K562 (cell line): ENCODE data around the gene PIP5K1B. TPM values are rescaled to one million over a fixed set of nuclear protein-coding genes. Genes with fewer than 3 reads are reported as not detected.

Experiments
- ATAC-seq: fragments of 200-7000 bp; cut with Tn5 transposase; 3 replicates; pipeline ENCODE4 v1.9.1; 2020; ENCODE audit warnings: moderate library complexity
- BruUV-seq: library from RNA; stranded (reverse); fragments of 400-500 nt; replicated peaks from 2 replicates; lab custom pipeline; 2021; lab: Mats Ljungman, UMichigan
- CTCF ChIA-PET: fragments of 300-600 bp; formaldehyde crosslinking; extraction: SDS; loops from one replicate; lab custom pipeline; 2021; ENCODE audit warnings: low intra/inter-chr PET ratio; lab: Yijun Ruan, JAX
- POLR2A ChIA-PET: fragments of 300-600, 350-650 bp; sonication (Branson Sonifier 250); formaldehyde crosslinking; extraction: SDS; loops from one replicate; lab custom pipeline; 2021; ENCODE audit warnings: antibody characterized with exemption, inconsistent platforms; lab: Yijun Ruan, JAX
- DNase-seq, 4 experiments: peaks; one replicate each; pipeline versions ENCODE4 v3.0.0 to v3.0.0-alpha.2; 2011 to 2018; ENCODE audit warnings: low spot score in 3 of 4, mixed read lengths in 3 of 4; ENCODE audit errors: extremely low read depth in 1 of 4
- FAIRE-seq: peaks from 2 replicates; lab custom pipeline; 2011; peaks lifted over from hg19 to GRCh38; lab: Jason Lieb, UNC
- H2AFZ ChIP-seq: 2 replicates; pipeline ENCODE4 v1.6.0; 2011; ENCODE audit warnings: low read depth, low read length, control low read depth, inconsistent platforms
- H3K27ac ChIP-seq: fragments of 200-600 bp; 3 replicates; pipeline ENCODE4 v1.8.0; 2011; ENCODE audit warnings: low read depth, mild to moderate bottlenecking, control low read depth, inconsistent platforms, low read length, moderate library complexity, mixed read lengths; ENCODE audit errors: extremely low read depth
- H3K27me3 ChIP-seq, 2 experiments: fragments of 300-600 bp in 1 of 2; 2 replicates in 1 of 2; 3 replicates in 1 of 2; pipeline versions ENCODE4 v1.6.0 to v1.8.0; 2011; ENCODE audit warnings: inconsistent platforms in 2 of 2, low read length in 2 of 2, mild to moderate bottlenecking in 1 of 2, mixed read lengths in 1 of 2, moderate library complexity in 1 of 2; ENCODE audit not compliant: control insufficient read depth in 2 of 2, insufficient read depth in 2 of 2
- H3K36me3 ChIP-seq: fragments of 300-600 bp; 3 replicates; pipeline ENCODE4 v1.8.0; 2011; ENCODE audit warnings: mild to moderate bottlenecking, low read length, inconsistent platforms; ENCODE audit not compliant: control insufficient read depth, insufficient read depth
- H3K4me1 ChIP-seq, 2 experiments: fragments of 200-600 bp in 1 of 2; replicated peaks in 1 of 2; 2 replicates in 1 of 2; 3 replicates in 1 of 2; pipeline versions ENCODE4 v1.5.1 to v1.8.0; 2011; ENCODE audit warnings: inconsistent platforms in 2 of 2, low read length in 2 of 2, mild to moderate bottlenecking in 1 of 2, mixed read lengths in 1 of 2, moderate library complexity in 1 of 2; ENCODE audit not compliant: control insufficient read depth in 2 of 2, insufficient read depth in 2 of 2
- H3K4me2 ChIP-seq: 2 replicates; pipeline ENCODE4 v1.6.1; 2011; ENCODE audit warnings: low read length, control low read depth, inconsistent platforms, mixed read lengths; ENCODE audit not compliant: insufficient read depth
- H3K4me3 ChIP-seq: fragments of 200-600 bp; sonication (generic), shearing (Covaris generic); 2 replicates; pipeline ENCODE4 v1.5.1; 2016; ENCODE audit warnings: control low read depth, inconsistent platforms
- H3K79me2 ChIP-seq: fragments of 200-600 bp; 3 replicates; pipeline ENCODE4 v1.8.0; 2011; ENCODE audit warnings: low read length, inconsistent platforms; ENCODE audit not compliant: control insufficient read depth, insufficient read depth
- H3K9ac ChIP-seq, 2 experiments: 2 replicates each; pipeline versions ENCODE4 v1.6.0 to v1.6.1; 2011; ENCODE audit warnings: low read depth in 2 of 2, low read length in 2 of 2, control low read depth in 1 of 2, inconsistent platforms in 1 of 2, mild to moderate bottlenecking in 1 of 2, mixed read lengths in 1 of 2; ENCODE audit not compliant: insufficient read depth in 1 of 2
- H3K9me1 ChIP-seq: one replicate; pipeline ENCODE4 v1.6.0; 2011; ENCODE audit warnings: inconsistent platforms, mild to moderate bottlenecking, low read length, moderate library complexity; ENCODE audit not compliant: control insufficient read depth, insufficient read depth
- H3K9me3 ChIP-seq: replicated peaks from 2 replicates; pipeline ENCODE4 v1.5.1; 2011; ENCODE audit warnings: low read depth, low read length, inconsistent platforms; ENCODE audit not compliant: control insufficient read depth, insufficient read depth
- H4K20me1 ChIP-seq: replicated peaks from 2 replicates; pipeline ENCODE4 v1.6.1; 2011; ENCODE audit warnings: low read length, inconsistent platforms, mixed read lengths; ENCODE audit not compliant: control insufficient read depth, insufficient read depth
- HES1 ChIP-seq: fragments of 450-650 bp; IDR thresholded peaks from 2 replicates; pipeline ENCODE4 v1.6.1; 2016; ENCODE audit warnings: low read depth, mild to moderate bottlenecking, moderate library complexity
- HINFP ChIP-seq: fragments of 450-650 bp; conservative IDR thresholded peaks from 2 replicates; pipeline ENCODE4 v1.6.1; 2016; ENCODE audit warnings: missing genetic modification characterization, low read depth, mild to moderate bottlenecking, control low read depth, missing compliant biosample characterization
- MCM7 ChIP-seq, 2 experiments: fragments of 450-650 bp; IDR thresholded peaks; 2 replicates each; pipeline ENCODE4 v1.6.1; 2016 to 2018
- MIER1 ChIP-seq: fragments of 450-650 bp; IDR thresholded peaks from 2 replicates; pipeline ENCODE4 v1.6.1; 2016; ENCODE audit warnings: antibody characterized with exemption, mild to moderate bottlenecking, low read depth
- PRMT5 ChIP-seq: sonication (generic); formaldehyde crosslinking; IDR thresholded peaks from 2 replicates; pipeline ENCODE4 v1.5.0; 2020; ENCODE audit warnings: missing genetic modification reagents
- RBM39 ChIP-seq: fragments of 200-400 bp; formaldehyde crosslinking; optimal IDR thresholded peaks from 2 replicates; pipeline ENCODE3; 2018; ENCODE audit warnings: low read depth, low read length
- SRSF1 ChIP-seq: fragments of 200-400 bp; formaldehyde crosslinking; IDR thresholded peaks from 2 replicates; pipeline ENCODE4 v1.6.1; 2017; ENCODE audit warnings: mild to moderate bottlenecking, low read depth, low read length, moderate library complexity
- TAF15 ChIP-seq: fragments of 200-400 bp; formaldehyde crosslinking; IDR thresholded peaks from 2 replicates; pipeline ENCODE4 v1.6.1; 2017; ENCODE audit warnings: mild to moderate bottlenecking, low read depth, low read length, moderate library complexity
- ZNF12 ChIP-seq: sonication (generic); formaldehyde crosslinking; IDR thresholded peaks from 2 replicates; pipeline ENCODE4 v1.4.0; 2020; ENCODE audit warnings: mild to moderate bottlenecking, missing genetic modification reagents
- ZNF143 ChIP-seq: sonication (generic); formaldehyde crosslinking; IDR thresholded peaks from 2 replicates; pipeline ENCODE4 v1.9.0; 2022; ENCODE audit warnings: mild to moderate bottlenecking, missing genetic modification reagents
- ZNF280B ChIP-seq: fragments of 250-450 bp; sonication (Bioruptor Pico); IDR thresholded peaks from 2 replicates; pipeline ENCODE4 v1.5.1; 2021; ENCODE audit warnings: mild to moderate bottlenecking
- WGBS: fragments of 100-300 bp; shearing (Covaris generic); methylation state at CpG from one replicate; pipeline ENCODE4 v1.1.6; 2016; ENCODE audit warnings: low coverage, mixed read lengths; ENCODE audit not compliant: insufficient coverage; ENCODE audit errors: missing lambda C conversion rate; 5-methylcytosine and 5-hydroxymethylcytosine counted together
- in situ Hi-C: fragments of 300-500 bp; cut with MboI; formaldehyde crosslinking; loops from 4 replicates; pipeline ENCODE4 v1.15.0; 2018; ENCODE audit warnings: inconsistent platforms, mixed read lengths
- intact Hi-C: fragments of 100-400 bp; cut with micrococcal nuclease; formaldehyde crosslinking; loops from 2 replicates; pipeline ENCODE4 v1.14.2; 2022
- polyA plus RNA-seq, 8 experiments: library from polyadenylated mRNA; depleted of rRNA in 4 of 8; stranded (reverse) in 5 of 8; unstranded in 3 of 8; fragments of >200 nt; fragmentation: Nextera tagmentation in 2 of 8; fragmentation: Illumina TruSeq in 1 of 8; extraction: Ambion mirVana in 2 of 8; extraction: Trizol in 1 of 8; gene quantifications; 2 replicates each; pipeline versions ENCODE4 v1.2.1 to v1.2.3, GENCODE V29; 2011 to 2014; ENCODE audit warnings: inconsistent platforms in 1 of 8, missing spikeins in 1 of 8
- total RNA-seq, 7 experiments: library from RNA; depleted of rRNA in 6 of 7; stranded (reverse); fragments of >200 nt in 6 of 7; fragmentation: Illumina TruSeq in 2 of 7; extraction: Trizol in 2 of 7; gene quantifications; 2 replicates each; pipeline versions ENCODE4 v1.2.1 to v1.2.3, GENCODE V29; 2011 to 2021; ENCODE audit warnings: low replicate concordance in 1 of 7

The PIP5K1B gene
- total and polyA plus RNA-seq, 9 of the 15 experiments (the other 6 are each of a cell fraction or from before 2014, with no cell fraction given) = 3.1 to 12.9 (median 7.4) TPM

- no peaks in the 10 kb centered on the region for H3K36me3 ChIP-seq
- no peaks in the 10 kb centered on the region for H3K9me3 ChIP-seq
- DNase-seq (no peak), ATAC-seq (no peak), FAIRE-seq (no peak)
- ChIA-PET CTCF (no interaction called here), POLR2A (no interaction called here)
- H3K9me1 ChIP-seq = no peaks in the 10 kb centered on the region
- no peak overlapping the region for H3K4me3 ChIP-seq
- TF ChIP-seq PRMT5 (CRISPR knock-in tag) (no peak), RBM39 (no peak), HINFP (no peak), HES1 (no peak), ZNF280B (CRISPR knock-in tag) (no peak), ZNF143 (no peak), MCM7 (IDR thresholded peaks at IDR 0.05) (no peak), ZNF12 (CRISPR knock-in tag) (no peak), TAF15 (no peak), SRSF1 (no peak), MIER1 (no peak)
- H2AFZ ChIP-seq = no peak overlapping the region
- BruUV-seq = no TSS peak
- 100% methylated on average over 1 of the region's 1 CpG for WGBS
- H4K20me1 ChIP-seq = no peaks in the 10 kb centered on the region
- H3K4me1 ChIP-seq = no peaks in the 10 kb centered on the region
- H3K27ac ChIP-seq = no peak overlapping the region
- intact Hi-C loops = loop anchor here (5.0 kb wide), 1 partner anchor 44 kb away; no protein-coding TSS in a partner anchor
- in situ Hi-C loops = no loop called here
- H3K9ac ChIP-seq = no peak overlapping the region
- H3K4me2 ChIP-seq = no peak overlapping the region
- no peaks in the 10 kb centered on the region for H3K27me3 ChIP-seq
- H3K79me2 ChIP-seq = no peaks in the 10 kb centered on the region
Observed at GRCh38 chr9:68953771-68954170, 248.7 kb downstream of the PIP5K1B start.
